ENCODE results near the gene UPF1. TPM values are rescaled to one million over a fixed set of nuclear protein-coding genes. Genes with fewer than 3 reads are reported as not detected.

UPF1 gene
- total RNA-seq, 1 experiment from 2014 or later = 32.4 TPM

- DNase-seq (ENCODE audit: low read depth) = no peak
These were observed 25.5 kb downstream of the UPF1 start for GRCh38 chr19:18857223-18857622.

- DNase-seq (ENCODE audit: low read depth) = no peak
These were observed 27.3 kb downstream of the UPF1 start for GRCh38 chr19:18858906-18859646.

- DNase-seq (ENCODE audit: low read depth) = no peak
These were observed 28.0 kb downstream of the UPF1 start for GRCh38 chr19:18859676-18860301.

GRCh38 chr19:18860302-18860700, 28.5 kb downstream of the UPF1 start:
- no peak for DNase-seq (ENCODE audit: low read depth)

DNA sequence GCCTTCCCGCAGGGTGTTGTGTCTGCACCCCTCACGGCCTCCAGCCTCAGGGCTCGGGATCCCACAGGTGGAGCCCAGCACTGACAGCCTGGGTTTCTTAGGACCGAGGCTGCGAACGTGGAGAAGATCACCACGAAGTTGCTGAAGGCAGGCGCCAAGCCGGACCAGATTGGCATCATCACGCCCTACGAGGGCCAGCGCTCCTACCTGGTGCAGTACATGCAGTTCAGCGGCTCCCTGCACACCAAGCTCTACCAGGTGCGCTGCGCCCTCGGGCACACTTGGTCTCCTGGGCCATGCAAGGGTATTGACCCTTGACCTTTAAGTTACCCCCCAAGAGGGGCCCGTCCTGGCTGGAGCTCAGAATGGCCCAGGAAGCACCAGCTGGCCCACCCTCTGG, 29.0 kb downstream of the UPF1 start:
- DNase-seq (ENCODE audit: low read depth) = no peak

- no peak for DNase-seq (ENCODE audit: low read depth)
These were observed 29.5 kb downstream of the UPF1 start for GRCh38 chr19:18861235-18861634.

DNA sequence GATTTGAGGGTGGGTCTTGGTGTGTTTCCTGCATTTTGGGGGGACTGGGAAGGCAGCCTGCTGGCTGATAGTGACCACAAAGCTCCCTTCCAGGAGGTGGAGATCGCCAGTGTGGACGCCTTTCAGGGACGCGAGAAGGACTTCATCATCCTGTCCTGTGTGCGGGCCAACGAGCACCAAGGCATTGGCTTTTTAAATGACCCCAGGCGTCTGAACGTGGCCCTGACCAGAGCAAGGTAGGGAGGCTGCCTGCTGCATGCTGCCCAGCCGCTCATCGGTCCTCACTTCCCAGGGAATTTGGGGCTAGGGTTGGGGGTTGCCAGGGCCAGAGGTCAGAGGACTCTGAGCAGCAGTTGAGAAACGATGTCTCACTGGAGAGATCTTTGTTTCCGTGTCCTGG, 30.2 kb downstream of the UPF1 start:
- DNase-seq (ENCODE audit: low read depth) = no peak

DNA sequence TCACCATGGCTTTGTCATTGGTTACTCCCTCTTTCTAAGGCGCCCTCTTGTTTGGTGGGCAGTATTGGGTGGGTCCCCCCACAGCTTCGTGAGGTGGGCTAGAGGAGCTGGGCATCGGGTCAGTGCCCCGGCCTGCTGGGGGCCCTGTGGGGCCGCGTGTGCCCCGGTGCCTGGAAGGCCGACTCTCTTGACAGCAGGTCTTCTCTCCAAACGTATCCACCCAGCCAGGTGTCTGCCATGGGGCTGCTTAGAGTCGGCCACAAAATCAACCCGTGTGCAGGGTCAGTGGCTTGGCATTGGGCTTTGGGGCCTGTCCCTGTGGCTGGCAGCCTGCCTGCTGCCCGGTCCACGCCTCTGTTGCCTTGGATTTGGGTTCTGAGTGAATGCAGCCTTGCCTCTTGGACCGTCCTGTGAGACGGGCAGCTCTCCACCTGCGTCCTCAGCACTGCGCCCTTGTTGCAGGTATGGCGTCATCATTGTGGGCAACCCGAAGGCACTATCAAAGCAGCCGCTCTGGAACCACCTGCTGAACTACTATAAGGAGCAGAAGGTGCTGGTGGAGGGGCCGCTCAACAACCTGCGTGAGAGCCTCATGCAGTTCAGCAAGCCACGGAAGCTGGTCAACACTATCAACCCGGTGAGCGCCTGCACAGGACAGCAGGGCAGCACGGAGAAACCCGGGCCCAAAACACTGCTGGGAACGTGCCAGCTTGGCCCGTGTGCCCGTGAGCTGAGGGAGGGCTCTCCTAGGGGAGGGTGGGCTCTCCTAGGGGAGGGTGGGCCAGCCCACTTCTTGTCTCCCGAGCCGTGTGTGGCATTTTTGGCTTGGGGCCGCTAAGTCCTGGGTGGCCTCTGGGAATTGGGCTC, 31.4 kb downstream of the UPF1 start:
- DNase-seq (ENCODE audit: low read depth) = no peak

DNA sequence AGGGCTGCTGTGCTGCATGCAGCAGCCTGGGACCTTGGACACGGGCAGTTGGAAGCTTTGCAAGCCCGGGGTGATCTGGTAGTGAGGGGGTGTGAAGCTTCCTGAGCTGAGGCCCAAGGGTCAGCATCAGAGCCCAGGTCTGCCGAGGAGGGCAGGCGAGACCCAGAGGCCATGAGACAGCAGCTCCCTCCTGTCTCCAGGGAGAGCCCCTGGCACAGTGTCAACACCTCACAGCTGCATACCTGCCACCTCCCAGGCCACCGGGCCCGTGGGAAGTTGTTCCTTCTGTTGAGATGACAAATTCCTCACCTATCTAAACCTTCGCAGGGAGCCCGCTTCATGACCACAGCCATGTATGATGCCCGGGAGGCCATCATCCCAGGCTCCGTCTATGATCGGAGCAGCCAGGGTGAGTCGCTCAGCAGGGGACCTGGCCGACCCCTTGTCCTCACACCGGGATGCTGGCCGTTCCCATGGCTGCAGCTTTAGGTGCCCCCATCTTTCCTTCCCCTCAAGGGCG, 32.1 kb downstream of the UPF1 start:
- DNase-seq (ENCODE audit: low read depth) = no peak

DNA sequence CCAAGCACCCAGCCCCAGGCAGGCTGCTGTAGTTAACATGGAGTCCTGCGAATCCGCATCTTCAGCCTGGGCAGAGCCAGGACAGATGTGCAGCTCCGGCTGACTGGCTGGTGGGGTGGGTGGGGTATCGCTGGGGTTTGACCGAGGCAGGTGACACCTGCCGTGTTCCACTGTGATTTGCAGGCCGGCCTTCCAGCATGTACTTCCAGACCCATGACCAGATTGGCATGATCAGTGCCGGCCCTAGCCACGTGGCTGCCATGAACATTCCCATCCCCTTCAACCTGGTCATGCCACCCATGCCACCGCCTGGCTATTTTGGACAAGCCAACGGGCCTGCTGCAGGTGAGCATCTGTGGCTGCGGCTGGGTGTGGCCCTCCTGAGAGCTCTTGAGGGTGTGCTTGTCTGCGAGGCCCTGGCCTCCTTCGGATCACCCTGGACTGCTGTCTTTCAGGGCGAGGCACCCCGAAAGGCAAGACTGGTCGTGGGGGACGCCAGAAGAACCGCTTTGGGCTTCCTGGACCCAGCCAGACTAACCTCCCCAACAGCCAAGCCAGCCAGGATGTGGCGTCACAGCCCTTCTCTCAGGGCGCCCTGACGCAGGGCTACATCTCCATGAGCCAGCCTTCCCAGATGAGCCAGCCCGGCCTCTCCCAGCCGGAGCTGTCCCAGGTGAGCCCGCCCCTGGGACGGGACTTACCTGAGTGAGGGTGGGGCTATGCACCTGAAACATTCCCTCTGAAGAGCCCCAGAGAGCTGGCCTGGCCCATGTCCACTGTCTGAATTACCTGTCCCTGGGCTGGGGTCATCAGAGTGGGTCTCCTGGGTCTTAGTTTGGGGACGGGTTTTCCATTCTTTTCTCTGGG, 33.6 kb downstream of the UPF1 start:
- no peak for DNase-seq (ENCODE audit: low read depth)

GRCh38 chr19:18865973-18866799, 34.4 kb downstream of the UPF1 start:
- no peak for DNase-seq (ENCODE audit: low read depth)

DNA sequence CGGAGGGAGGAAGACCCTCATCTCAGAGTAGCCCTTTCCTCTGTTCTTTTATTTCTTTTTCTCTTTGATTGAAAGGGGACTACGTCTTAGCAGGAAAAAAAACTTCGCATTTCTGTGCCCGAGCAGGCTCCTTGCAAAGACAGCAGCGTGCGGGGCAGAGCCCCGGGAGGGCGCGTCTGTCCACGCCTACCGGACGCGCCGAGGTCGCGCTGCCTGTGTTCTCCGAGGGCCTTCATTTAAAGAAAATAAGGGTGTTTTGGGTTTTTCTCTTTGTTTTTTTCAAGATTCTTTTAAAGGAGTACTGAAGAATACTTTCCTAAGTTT, 35.0 kb downstream of the UPF1 start:
- no peak for DNase-seq (ENCODE audit: low read depth)

DNA sequence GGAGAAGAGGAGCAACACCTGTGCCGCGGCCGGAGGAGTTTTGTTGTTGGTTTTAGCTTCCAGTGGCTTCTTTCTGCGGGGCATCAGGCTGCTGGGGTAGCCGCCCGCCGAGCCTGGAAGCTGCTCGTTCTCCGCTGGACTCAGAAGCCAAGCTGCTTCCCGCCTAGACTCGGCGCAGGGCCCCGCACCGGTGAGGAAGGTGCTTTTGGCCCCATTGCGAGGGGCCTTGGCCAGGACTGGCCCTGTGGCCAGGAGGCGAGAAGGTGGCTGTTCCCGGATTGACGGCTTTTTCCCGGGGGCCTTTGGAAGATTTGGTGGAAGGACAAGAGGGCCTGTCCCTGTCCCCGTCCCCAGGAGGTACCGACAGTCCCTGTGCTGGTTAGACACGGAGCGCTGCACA, 35.4 kb downstream of the UPF1 start:
- no peak for DNase-seq (ENCODE audit: low read depth)

GRCh38 chr19:18867751-18868150, 36.0 kb downstream of the UPF1 start:
- DNase-seq (ENCODE audit: low read depth) = no peak

DNA sequence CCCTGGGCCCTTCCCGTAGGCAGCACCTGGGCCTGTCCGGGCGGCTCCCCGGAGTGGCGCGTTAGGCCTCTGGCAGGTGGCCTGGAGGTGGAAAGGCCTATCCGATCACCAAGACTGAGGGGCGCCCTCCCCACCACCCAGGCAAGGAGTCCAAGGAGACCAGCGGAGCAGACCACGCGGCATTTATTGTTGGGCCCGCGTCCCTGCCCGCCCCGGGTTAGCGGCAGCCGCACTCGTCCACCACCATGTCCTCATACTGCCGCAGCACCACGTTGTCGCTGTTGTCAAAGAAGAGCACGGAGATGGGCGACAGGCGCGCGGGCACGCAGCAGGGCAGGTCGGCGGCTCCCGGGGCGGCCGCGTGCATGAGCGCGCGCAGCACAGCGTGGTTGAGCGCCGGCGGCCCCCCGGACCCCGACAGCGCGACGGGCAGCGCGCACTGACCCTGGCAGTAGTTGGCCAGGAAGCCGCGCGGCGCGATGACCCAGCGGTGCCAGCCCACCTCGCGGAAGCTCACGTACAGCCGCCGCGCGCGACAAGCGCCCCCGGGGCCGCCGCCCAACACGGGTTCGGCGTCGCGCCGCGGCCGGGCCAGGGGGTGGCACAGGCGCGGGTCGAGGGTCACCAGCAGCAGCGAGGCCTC, 36.7 kb downstream of the UPF1 start:
- no peak for DNase-seq (ENCODE audit: low read depth)

- no peak for DNase-seq (ENCODE audit: low read depth)
These were observed 37.4 kb downstream of the UPF1 start for GRCh38 chr19:18869023-18869618.

GRCh38 chr19:18869781-18870530, 38.2 kb downstream of the UPF1 start:
- no peak for DNase-seq (ENCODE audit: low read depth)

GRCh38 chr19:18870531-18871172, 38.9 kb downstream of the UPF1 start:
- no peak for DNase-seq (ENCODE audit: low read depth)

DNA sequence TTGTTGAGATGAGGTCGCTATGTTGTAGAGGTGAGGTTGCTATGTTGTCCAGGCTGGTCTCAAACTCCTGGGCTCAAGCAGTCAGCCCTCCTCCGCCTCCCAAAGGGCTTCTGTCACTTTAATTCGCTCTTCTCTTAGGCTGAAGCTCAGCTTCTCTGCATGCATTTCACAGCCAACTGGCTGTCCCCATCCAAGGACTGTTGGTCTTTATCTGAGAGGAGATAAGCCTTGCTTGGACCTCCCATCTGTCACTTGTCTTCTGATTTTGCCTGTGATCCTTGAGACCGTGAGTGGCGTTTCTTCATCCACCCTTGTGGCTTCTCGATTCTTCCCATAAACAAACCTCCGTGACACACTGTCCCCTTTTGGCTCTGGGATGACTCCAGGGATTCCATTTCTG, 39.8 kb downstream of the UPF1 start:
- DNase-seq (ENCODE audit: low read depth) = no peak

Data from RPMI7951 (cell line).